Stomach (tissue), 4 donors: Measurements from ENCODE around the gene ATP2B1.

Experiments used
- POLR2AphosphoS5 ChIP-seq, 3 donors: sonication (generic); formaldehyde crosslinking; IDR thresholded peaks; one replicate each; pipeline ENCODE4 v1.6.1; 2016; ENCODE audit warnings: antibody characterized with exemption in 3 of 3
- TF ChIP-seq, protein P1 (sequence below), 7 experiments: fragments of 450-650 bp in 4 of 7; fragments of 200-600 bp in 3 of 7; sonication (generic) in 3 of 7; IDR thresholded peaks; one replicate each; pipeline ENCODE4 v1.5.1; 2016 to 2019; ENCODE audit warnings: antibody characterized with exemption in 7 of 7, control low read depth in 2 of 7, mild to moderate bottlenecking in 1 of 7

- no peak for TF ChIP-seq POLR2AphosphoS5 (IDR thresholded peaks at IDR 0.05)
- TF ChIP-seq, protein P1, sequence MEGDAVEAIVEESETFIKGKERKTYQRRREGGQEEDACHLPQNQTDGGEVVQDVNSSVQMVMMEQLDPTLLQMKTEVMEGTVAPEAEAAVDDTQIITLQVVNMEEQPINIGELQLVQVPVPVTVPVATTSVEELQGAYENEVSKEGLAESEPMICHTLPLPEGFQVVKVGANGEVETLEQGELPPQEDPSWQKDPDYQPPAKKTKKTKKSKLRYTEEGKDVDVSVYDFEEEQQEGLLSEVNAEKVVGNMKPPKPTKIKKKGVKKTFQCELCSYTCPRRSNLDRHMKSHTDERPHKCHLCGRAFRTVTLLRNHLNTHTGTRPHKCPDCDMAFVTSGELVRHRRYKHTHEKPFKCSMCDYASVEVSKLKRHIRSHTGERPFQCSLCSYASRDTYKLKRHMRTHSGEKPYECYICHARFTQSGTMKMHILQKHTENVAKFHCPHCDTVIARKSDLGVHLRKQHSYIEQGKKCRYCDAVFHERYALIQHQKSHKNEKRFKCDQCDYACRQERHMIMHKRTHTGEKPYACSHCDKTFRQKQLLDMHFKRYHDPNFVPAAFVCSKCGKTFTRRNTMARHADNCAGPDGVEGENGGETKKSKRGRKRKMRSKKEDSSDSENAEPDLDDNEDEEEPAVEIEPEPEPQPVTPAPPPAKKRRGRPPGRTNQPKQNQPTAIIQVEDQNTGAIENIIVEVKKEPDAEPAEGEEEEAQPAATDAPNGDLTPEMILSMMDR (IDR thresholded peaks at IDR 0.05), result no peak
Measured at GRCh38 chr12:89723276-89723675, 14.6 kb upstream of the ATP2B1 start.
